ENCODE results near the gene CEP164.

CEP164 gene

DNA sequence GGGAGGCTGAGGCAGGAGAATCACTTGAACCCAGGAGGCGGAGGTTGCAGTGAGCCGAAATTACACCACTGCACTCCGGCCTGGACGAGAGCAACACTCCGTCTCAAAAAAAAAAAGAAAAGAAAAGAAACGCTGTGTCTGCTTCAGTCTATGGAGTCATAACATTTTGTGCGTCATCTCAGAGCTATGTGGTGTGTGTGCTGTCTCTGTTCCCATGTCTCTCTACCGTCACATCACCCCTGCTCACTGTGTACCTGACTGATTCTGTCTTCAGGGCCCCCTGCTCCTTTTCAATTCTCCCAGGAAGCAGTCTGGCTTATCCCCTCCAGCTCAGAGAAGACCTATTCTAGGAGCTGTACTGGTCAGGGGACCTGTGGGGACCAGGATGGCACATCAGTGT is 29.5 kb upstream of the CEP164 start:
- Mint-ChIP-seq H3K9me3 (no peaks in the 10 kb centered on the region), H3K36me3 (ENCODE audit: low read depth) (peaks cover 13% of the 10 kb centered on the region), H3K4me3 (no peak overlapping the region), H3K27me3 (no peaks in the 10 kb centered on the region), H3K27ac (no peak overlapping the region), H3K4me1 (ENCODE audit: low read depth) (peaks cover 15% of the 10 kb centered on the region)
- intact Hi-C loops (cut with micrococcal nuclease) = no loop called here

DNA sequence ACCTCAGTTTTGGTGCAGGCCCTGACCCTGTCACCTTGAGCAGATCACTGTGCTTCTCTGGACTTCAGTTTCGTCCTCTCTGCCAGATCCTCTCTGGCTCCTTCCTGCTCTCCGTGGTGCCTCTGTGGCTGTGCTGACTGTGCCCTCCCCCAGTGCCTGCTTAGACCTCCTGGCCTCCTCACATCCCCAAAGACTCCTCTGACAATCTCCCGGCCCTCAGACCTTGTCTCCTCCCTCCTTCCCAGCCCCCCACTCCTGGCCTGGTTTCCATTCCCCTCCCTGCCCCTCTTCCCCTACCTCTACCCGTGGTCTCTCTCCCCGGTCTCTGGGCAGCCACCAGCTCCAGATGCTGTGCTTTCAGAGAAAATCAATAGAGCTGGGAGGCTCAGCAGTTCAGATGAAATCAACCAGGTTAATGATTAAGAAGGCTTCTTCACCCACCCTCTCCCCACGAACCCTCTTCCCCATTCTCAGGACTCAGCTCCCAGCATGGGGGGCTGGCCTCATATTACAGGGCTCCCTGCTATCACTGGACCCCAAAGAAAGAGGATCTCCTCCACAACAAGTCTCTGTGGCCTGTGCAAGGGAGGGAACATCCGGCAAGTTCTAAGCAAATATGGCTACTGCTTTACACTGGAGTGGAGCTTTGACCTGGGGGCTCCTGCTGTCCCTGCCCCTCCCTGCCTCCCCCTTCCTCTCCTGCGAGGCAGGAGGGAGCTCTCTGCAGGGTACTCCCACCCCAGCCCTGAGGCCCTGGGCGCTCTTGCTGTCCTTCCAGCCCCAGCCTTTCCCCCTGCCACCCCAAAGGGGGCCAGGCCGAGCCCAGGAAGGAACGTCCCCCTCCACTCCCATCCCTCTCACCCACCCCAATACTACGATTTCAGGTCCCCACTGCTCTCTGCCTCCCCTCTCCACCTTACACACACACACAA is 28.0 kb upstream of the CEP164 start:
- Mint-ChIP-seq H3K9me3 (no peaks in the 10 kb centered on the region), H3K27me3 (no peaks in the 10 kb centered on the region), H3K36me3 (ENCODE audit: low read depth) (peaks cover 6% of the 10 kb centered on the region), H3K4me3 (no peak overlapping the region), H3K4me1 (ENCODE audit: low read depth) (peaks cover 15% of the 10 kb centered on the region), H3K27ac (no peak overlapping the region)
- intact Hi-C loops (cut with micrococcal nuclease) = no loop called here

GRCh38 chr11:117300283-117300663 is 27.4 kb upstream of the CEP164 start:
- Mint-ChIP-seq H3K27ac (no peak overlapping the region), H3K9me3 (no peaks in the 10 kb centered on the region), H3K4me3 (no peak overlapping the region), H3K27me3 (no peaks in the 10 kb centered on the region), H3K36me3 (ENCODE audit: low read depth) (no peaks in the 10 kb centered on the region), H3K4me1 (ENCODE audit: low read depth) (peaks cover 15% of the 10 kb centered on the region)
- intact Hi-C loops (cut with micrococcal nuclease) = no loop called here

DNA sequence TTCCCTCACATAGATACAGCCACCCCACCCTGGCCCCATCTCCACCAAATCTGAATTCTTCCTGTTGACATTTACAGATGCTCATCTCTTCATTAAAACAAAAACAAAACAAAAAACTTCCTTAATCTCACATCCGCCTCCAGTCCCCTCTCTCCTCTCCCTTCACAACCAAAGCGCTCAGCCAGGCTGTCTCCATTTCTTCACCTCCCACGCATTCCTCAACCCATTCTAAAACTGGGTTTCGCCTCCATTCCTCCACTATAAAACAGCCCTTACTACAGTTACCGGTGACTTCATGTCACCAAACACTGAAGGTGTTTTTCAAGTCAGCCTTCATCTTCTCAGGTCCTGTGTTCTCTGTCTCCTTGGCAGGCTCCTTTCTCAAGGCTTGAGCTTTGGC is 26.9 kb upstream of the CEP164 start:
- no peaks in the 10 kb centered on the region for H3K9me3 Mint-ChIP-seq
- intact Hi-C loops (cut with micrococcal nuclease) = no loop called here
- no peak overlapping the region for H3K27ac Mint-ChIP-seq
- peaks cover 15% of the 10 kb centered on the region for H3K4me1 Mint-ChIP-seq (ENCODE audit: low read depth)
- H3K27me3 Mint-ChIP-seq = no peaks in the 10 kb centered on the region
- H3K4me3 Mint-ChIP-seq = no peak overlapping the region
- H3K36me3 Mint-ChIP-seq (ENCODE audit: low read depth) = no peaks in the 10 kb centered on the region

GRCh38 chr11:117302228-117302627 is 25.4 kb upstream of the CEP164 start:
- Mint-ChIP-seq H3K4me1 (ENCODE audit: low read depth) (peaks cover 15% of the 10 kb centered on the region), H3K9me3 (no peaks in the 10 kb centered on the region), H3K36me3 (ENCODE audit: low read depth) (no peaks in the 10 kb centered on the region), H3K4me3 (no peak overlapping the region), H3K27ac (no peak overlapping the region), H3K27me3 (no peaks in the 10 kb centered on the region)
- intact Hi-C loops (cut with micrococcal nuclease) = no loop called here

DNA sequence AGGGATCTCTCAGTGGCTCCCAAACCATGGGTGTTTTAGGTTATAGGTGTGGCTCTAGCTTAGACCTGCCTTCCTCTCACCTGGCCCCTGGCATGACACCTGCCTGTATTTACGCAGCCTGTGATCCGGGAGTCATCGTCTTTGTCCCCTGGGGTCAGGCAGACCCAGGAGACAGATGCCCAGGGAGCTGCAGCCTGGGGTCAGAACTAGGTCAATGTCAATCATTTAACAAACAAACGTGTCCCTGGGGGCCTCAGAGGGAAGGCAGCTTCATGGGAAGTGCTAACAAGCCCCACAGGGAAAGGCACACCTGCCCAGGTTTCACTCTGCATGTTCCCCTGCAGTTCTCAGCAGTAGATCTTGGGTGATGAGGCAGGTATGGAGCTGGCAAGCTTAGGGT is 24.6 kb upstream of the CEP164 start:
- intact Hi-C loops (cut with micrococcal nuclease) = no loop called here

GRCh38 chr11:117303646-117304315 is 23.9 kb upstream of the CEP164 start:
- no peak overlapping the region for H3K27ac Mint-ChIP-seq
- peaks cover 15% of the 10 kb centered on the region for H3K4me1 Mint-ChIP-seq (ENCODE audit: low read depth)
- H3K9me3 Mint-ChIP-seq = no peaks in the 10 kb centered on the region
- no peaks in the 10 kb centered on the region for H3K27me3 Mint-ChIP-seq
- H3K4me3 Mint-ChIP-seq = no peak overlapping the region
- intact Hi-C loops (cut with micrococcal nuclease) = no loop called here
- no peaks in the 10 kb centered on the region for H3K36me3 Mint-ChIP-seq (ENCODE audit: low read depth)

More for the DNA sequence above, 24.6 kb upstream of the CEP164 start:
- no peaks in the 10 kb centered on the region for H3K27me3 Mint-ChIP-seq
- peaks cover 15% of the 10 kb centered on the region for H3K4me1 Mint-ChIP-seq (ENCODE audit: low read depth)
- H3K4me3 Mint-ChIP-seq = no peak overlapping the region
- no peaks in the 10 kb centered on the region for H3K36me3 Mint-ChIP-seq (ENCODE audit: low read depth)
- no peak overlapping the region for H3K27ac Mint-ChIP-seq
- no peaks in the 10 kb centered on the region for H3K9me3 Mint-ChIP-seq

DNA sequence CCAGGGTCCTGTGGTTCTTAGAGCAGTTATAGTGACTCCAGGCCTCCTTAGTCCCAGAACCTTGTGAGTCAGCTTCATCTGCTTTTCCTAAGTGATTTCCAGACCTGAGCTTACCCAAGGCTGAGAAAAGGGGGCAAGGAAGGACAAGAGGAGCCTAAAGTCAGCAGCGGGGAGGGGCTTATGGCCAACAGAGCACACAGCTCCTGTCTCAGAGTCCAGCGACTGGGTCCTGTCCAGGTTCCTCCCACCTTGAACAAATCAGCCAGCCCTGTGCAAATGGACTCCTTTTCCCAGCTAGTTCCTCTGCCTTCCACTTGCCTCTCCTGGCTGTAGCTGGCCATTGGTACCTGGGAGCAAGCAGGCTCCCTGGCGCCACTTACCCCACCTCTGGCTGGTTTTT is 22.5 kb upstream of the CEP164 start:
- H3K36me3 Mint-ChIP-seq (ENCODE audit: low read depth) = no peaks in the 10 kb centered on the region
- H3K4me3 Mint-ChIP-seq = no peak overlapping the region

GRCh38 chr11:117309310-117309709 is 18.3 kb upstream of the CEP164 start:
- Mint-ChIP-seq H3K27ac (no peak overlapping the region), H3K36me3 (ENCODE audit: low read depth) (no peaks in the 10 kb centered on the region), H3K4me1 (ENCODE audit: low read depth) (peaks cover 13% of the 10 kb centered on the region), H3K9me3 (no peaks in the 10 kb centered on the region), H3K4me3 (no peak overlapping the region), H3K27me3 (no peaks in the 10 kb centered on the region)
- intact Hi-C loops (cut with micrococcal nuclease) = no loop called here

More for the DNA sequence above, 22.5 kb upstream of the CEP164 start:
- H3K9me3 Mint-ChIP-seq = no peaks in the 10 kb centered on the region
- intact Hi-C loops (cut with micrococcal nuclease) = no loop called here
- no peak overlapping the region for H3K27ac Mint-ChIP-seq
- H3K27me3 Mint-ChIP-seq = no peaks in the 10 kb centered on the region
- H3K4me1 Mint-ChIP-seq (ENCODE audit: low read depth) = peaks cover 9% of the 10 kb centered on the region

DNA sequence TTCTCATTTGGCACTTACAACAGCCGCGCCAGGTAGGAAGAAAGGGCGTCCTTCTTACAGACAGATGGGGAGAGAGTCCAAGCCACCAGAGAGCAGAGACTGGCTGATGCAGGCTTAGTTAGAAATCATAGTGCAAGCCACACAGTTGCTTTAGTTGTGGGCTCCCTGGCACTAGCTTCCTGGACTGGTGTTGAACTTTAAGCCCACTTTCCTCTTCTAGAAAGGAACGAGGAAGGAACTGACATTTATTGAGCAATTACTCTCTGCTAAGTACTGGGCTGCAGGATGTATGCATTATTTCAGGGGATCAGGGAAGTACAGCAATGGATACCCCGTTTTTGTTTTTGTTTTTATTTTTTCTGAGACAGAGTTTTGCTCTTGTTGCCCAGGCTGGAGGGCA is 14.6 kb upstream of the CEP164 start:
- Mint-ChIP-seq H3K4me1 (ENCODE audit: low read depth) (peaks cover 29% of the 10 kb centered on the region), H3K27ac (peak overlapping the region; percentile 53), H3K4me3 (no peak overlapping the region), H3K27me3 (peaks cover 20% of the 10 kb centered on the region), H3K9me3 (no peaks in the 10 kb centered on the region), H3K36me3 (ENCODE audit: low read depth) (peaks cover 8% of the 10 kb centered on the region)
- intact Hi-C loops (cut with micrococcal nuclease) = no loop called here

DNA sequence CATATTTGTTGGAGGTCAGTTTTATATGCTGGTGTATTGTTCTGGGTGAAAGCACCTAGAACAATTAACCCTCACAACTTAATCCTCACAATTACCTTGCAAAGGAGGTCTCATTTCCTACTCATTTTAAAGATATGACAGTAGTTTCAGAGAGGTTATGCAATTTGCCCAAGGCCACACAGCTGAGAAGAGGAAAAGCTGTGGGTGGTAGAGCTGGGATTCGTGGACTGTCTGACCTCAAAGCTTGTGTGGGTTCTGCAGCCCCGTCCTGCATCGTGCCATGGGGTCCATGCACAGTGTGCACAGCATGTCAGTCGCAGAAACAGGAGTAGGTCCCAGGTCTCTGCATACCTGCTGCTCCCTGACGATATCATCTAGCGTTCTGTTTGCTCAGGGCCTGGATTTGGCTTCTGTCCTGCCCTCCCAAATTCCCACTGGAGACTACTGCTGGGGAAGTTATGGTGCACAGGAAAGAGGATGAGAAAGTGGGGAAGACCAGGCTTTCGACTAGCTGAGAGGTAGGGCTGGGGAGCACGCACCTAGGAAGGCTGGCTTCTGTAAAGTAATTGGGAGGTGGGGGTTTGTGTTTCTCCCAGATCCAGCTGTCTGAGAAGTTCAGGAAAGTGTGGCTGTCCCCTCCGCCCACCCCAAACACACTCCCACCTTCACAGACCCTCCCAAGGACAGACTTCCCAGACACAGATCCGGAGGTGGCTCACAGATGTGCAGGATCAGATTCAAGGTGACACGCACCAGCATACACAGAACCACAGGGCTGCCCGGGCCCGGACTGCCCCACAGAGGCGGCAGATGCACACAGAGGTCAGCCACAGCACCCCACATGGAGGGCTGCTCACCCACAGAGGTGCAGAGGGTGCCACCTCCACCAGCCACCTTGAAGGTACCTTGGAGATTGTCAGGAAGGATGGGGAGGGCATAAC is 13.6 kb upstream of the CEP164 start:
- H3K4me3 Mint-ChIP-seq = peak overlapping the region; percentile 89
- peak overlapping the region; percentile 35 for H3K27ac Mint-ChIP-seq
- no peaks in the 10 kb centered on the region for H3K9me3 Mint-ChIP-seq
- peaks cover 26% of the 10 kb centered on the region for H3K27me3 Mint-ChIP-seq
- intact Hi-C loops (cut with micrococcal nuclease) = no loop called here
- peaks cover 8% of the 10 kb centered on the region for H3K36me3 Mint-ChIP-seq (ENCODE audit: low read depth)
- H3K4me1 Mint-ChIP-seq (ENCODE audit: low read depth) = peaks cover 29% of the 10 kb centered on the region

DNA sequence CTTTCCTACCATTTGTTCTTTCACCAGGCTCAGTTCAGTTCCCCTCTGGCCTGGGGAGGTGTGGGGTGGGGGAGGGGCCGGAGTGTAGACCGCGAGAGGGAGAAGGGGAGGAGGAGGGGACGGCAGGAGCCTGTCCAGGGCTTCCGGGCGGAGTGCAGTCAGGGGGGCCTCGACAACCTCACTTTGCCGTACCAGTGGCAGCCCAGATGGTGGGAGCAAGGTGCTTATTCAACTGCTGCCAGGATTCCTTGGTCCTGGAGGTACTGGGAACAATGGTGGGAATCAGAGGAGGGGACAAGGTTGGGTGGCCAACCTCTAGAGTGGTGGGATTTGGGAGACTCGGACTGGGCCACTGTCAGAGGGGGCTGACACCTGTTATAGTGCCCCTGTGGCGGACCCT is 12.8 kb upstream of the CEP164 start:
- Mint-ChIP-seq H3K36me3 (ENCODE audit: low read depth) (peaks cover 8% of the 10 kb centered on the region), H3K9me3 (no peaks in the 10 kb centered on the region), H3K27me3 (peaks cover 26% of the 10 kb centered on the region), H3K27ac (peak overlapping the region; percentile 35), H3K4me3 (peak overlapping the region; percentile 89), H3K4me1 (ENCODE audit: low read depth) (peaks cover 29% of the 10 kb centered on the region)
- intact Hi-C loops (cut with micrococcal nuclease) = loop anchor here (5.0 kb wide), 1 partner anchor 83 kb away; the partner anchor contains the start of genes PCSK7 and RNF214

- Mint-ChIP-seq H3K36me3 (ENCODE audit: low read depth) (peaks cover 8% of the 10 kb centered on the region), H3K27me3 (peaks cover 26% of the 10 kb centered on the region), H3K4me1 (ENCODE audit: low read depth) (peaks cover 29% of the 10 kb centered on the region), H3K9me3 (no peaks in the 10 kb centered on the region), H3K27ac (peak overlapping the region; percentile 24), H3K4me3 (peak overlapping the region; percentile 89)
- intact Hi-C loops (cut with micrococcal nuclease) = loop anchor here (5.0 kb wide), 1 partner anchor 83 kb away; the partner anchor contains the start of genes PCSK7 and RNF214
Observed at GRCh38 chr11:117315285-117316196, 12.1 kb upstream of the CEP164 start.

Data from dendritic cell treated with granulocyte-macrophage colony-stimulating factor and Interleukin-4, amounts not matched to agents 40 ng/mL and 50 ng/mL, for 4 days (primary cell).